ENCODE results near the gene XKRX.

- TF ChIP-seq EZH2 (IDR thresholded peaks at IDR 0.05; ENCODE audit: insufficient read depth, low read length) = no peak
- TF ChIP-seq, protein P1, sequence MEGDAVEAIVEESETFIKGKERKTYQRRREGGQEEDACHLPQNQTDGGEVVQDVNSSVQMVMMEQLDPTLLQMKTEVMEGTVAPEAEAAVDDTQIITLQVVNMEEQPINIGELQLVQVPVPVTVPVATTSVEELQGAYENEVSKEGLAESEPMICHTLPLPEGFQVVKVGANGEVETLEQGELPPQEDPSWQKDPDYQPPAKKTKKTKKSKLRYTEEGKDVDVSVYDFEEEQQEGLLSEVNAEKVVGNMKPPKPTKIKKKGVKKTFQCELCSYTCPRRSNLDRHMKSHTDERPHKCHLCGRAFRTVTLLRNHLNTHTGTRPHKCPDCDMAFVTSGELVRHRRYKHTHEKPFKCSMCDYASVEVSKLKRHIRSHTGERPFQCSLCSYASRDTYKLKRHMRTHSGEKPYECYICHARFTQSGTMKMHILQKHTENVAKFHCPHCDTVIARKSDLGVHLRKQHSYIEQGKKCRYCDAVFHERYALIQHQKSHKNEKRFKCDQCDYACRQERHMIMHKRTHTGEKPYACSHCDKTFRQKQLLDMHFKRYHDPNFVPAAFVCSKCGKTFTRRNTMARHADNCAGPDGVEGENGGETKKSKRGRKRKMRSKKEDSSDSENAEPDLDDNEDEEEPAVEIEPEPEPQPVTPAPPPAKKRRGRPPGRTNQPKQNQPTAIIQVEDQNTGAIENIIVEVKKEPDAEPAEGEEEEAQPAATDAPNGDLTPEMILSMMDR (IDR thresholded peaks at IDR 0.05; ENCODE audit: insufficient read depth, low read depth, low read length) = no peak
Observed at GRCh38 chrX:100874325-100874724, 54.4 kb downstream of the XKRX start, which contains the start of gene NOX1.

Measured in astrocyte (in vitro differentiated cells and primary cell).